Astrocyte of the hippocampus (primary cell): ENCODE data around the gene USP4.
A peak's percentile ranks its signal among the peaks of the same experiment; 100 is the strongest.

Experiments
- DNase-seq: peaks from one replicate; pipeline ENCODE4 v3.0.0; 2011; ENCODE audit warnings: low read depth, low spot score

The USP4 gene

GRCh38 chr3:49295489-49296058 lies 44.3 kb downstream of the USP4 start:
- peak; percentile 37 for DNase-seq

DNA sequence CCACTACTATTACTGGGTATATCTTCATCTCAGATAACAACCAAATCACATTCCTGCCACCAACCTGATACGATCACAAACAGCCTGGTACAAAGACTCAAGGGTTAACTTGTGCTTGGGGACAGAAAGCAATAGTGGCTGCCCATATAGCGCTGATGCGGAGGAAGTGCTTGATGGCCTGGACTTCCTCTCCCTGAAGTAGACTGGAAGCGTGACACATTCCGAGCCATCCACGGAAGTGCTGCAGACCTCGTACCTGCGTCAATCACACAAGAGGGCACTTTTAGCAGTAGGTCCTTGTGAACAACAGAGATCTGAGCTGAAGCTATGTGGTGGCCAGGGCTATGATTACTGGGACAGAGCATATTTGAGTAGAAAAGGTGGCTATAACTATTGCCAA lies 45.5 kb downstream of the USP4 start:
- DNase-seq: no peak

DNA sequence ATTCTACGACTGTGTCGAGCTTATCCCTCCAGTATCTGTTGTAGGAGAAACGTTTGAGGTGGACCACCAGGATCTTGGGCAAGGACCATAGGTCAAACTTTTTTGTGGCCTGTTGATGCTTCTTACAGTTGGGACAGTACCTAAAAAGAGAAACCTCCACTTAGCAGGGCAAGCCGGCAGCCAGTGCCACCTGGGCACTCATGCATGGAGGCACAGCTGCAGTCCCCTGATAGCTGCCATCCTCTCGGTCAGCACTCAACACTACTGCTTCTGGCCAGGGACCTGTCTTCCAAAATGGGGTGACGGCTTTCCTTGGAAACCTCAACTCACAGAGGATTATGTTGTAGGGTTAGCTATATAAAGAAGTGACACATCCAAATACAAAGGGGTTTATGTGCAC lies 55.9 kb downstream of the USP4 start:
- DNase-seq: no peak

- no peak for DNase-seq
Observed at GRCh38 chr3:49279376-49279775, 60.5 kb downstream of the USP4 start.

GRCh38 chr3:49278548-49278947 lies 61.3 kb downstream of the USP4 start:
- no peak for DNase-seq

GRCh38 chr3:49277383-49277775 lies 62.5 kb downstream of the USP4 start:
- DNase-seq: no peak

DNA sequence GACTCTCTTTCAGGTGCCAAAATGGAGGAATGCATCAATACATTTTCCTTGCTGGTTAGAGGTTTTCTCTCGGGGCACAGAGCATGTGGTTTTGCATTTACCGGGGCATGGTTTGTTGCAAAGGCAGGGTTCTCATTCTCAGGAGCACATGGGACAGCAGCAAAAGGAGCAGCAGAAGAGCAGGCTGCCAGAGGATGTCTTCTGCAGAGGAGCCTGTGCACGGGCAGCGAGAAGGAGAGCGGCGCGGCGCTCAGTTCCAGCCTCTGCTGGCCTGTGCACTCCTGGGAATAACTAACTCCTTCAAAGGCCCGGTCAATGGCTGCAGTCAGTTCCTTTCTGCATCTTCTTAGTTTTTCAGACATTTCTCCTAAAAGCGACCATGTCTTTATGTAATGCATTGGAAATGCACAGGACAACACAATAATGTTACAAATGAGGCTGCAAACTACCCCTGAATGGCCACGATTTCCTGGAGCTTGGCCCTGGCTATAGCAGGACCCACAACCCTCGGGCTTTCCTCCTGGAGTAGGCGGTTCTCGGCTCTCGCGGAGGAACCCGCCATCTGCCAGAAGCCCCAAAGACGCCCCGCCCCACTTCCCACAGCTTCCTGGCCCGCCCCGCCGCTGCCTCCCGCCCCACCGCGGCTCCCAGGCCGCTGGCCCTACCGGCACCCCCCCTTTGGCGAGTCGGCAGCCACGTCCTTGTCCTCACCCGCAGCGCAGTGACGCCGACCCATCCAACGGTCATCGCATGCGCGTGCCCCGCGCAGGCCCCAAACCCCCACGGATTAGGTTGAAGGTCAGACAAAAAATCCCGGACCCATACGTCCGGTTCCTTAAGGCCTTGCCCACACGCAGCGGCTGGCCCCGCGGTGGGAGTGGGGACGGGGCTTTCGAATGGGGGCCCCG lies 63.1 kb downstream of the USP4 start, which contains the start of gene C3orf62:
C3orf62 (minus strand) TSS at position 758 of the 908 bp plus-strand sequence; CDS start at position 398, 360 bp downstream.
- DNase-seq: peak; percentile 92

DNA sequence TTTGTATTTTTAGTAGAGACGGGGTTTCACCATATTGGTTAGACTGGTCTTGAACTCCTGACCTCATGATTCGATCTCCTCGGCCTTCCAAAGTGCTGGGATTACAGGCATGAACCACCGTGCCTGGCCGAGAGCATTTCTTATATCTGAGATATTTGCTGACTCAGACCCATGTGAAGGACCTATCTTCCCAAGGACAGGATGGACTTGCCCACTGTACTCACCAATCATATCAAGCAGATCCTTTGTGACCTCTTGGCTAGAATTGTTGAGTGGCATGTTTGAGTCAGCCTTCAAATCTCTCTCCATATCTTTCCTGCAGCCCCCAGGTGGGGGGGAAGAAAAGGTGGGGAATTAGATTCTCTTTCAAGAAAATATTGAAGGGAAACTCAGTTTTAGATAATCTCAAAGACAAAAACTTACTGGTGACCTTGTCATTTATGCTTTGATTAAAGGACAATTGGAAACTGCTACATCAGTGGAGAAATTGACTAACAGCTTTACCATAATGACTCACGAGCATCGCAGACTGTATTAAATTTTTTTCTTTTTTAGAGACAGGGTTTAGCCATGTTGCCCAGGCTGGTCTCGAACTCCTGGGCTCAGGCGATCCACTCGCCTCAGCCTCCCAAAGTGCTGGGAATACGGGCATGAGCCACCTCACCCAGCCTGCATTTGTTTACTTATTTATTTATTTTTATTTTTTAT lies 65.9 kb downstream of the USP4 start:
- no peak for DNase-seq

DNA sequence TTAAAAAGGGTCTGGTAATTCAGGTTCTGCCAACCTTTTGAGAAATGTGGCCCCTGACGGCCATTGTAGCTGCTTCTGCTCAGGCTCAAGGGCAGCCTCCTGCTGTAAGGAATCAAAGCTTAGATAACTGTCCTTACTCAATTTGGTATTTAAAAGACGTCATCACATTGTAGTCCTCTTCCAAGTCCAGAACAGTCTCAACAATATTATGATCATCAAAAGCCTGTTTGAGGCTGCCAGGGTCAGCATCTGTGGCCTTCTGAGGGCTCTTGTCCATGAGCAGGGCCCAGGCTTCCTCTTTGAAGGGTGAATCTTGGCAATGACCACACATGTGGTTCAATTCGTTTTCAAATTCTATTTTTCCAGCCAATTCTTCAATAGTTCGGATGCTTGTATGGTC lies 68.8 kb downstream of the USP4 start:
- no peak for DNase-seq

GRCh38 chr3:49270156-49270500 lies 69.7 kb downstream of the USP4 start:
- no peak for DNase-seq

DNA sequence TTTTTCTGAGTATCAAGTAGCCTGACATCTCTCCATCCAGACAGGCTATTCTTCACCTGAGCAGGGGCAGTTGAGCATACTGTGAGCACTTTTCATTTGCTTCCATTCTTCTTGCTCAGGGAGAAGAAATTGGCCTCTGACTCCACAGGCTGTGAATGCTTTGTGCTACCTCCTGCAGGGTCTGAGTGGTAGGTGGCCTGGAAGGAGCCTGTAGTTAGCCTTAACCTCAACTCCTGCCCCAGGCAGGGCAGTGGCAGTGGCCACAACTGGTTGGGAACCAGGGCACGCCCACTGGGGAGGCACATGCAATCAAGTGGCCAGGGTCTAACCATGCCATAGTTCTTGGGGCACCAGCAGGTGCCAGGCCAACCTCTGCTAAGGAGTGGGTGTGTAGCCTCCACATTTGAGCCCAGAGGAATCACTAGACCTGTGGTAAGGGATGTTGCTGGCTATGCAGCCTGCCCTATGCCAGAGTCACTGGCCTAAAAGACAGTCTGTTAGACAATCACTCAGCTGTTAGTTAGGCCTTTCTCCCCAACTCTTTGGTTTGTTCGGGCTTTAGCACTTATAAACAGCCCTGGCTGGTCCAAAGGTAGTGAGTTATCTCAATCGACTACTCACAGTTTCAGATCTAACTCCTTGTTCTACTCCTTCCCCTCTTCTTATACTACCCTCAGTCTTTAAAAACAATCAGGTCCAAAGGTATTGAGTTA lies 70.3 kb downstream of the USP4 start:
- no peak for DNase-seq

- no peak for DNase-seq
Observed at GRCh38 chr3:49266410-49267095, 73.3 kb downstream of the USP4 start.

DNA sequence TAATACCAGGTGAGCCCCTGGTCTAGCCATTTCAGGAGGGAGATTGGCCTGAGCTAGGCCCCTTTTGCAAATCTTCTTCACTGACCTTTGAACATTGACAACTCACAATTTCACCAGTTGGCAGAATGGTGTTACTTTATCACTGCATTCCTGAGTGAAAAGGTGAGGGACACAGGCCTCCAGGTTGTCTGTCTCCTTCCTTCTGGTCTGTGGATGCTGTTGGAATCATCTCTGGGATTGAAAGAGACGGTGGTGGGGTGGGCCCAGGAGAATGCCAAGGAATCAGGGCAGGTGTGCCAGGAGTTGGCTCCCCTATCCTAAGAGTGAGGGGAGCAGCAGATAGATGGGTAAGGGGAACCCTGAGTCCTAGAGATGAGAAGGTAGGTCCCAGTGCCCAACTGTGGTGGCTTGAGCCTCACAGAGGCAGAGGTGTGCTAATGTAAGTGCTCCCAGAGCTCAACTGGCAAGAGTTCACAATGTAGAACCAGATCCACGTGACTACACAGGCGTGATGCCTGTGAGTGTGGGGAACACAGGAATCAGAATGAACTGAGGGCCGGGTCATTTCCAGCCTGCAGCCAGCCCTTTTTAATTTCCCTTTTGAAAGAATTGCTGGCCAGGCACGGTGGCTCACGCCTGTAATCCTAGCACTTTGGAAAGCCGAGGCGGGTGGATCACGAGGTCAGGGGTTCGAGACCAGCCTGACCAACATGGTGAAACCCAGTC lies 74.0 kb downstream of the USP4 start:
- no peak for DNase-seq

DNA sequence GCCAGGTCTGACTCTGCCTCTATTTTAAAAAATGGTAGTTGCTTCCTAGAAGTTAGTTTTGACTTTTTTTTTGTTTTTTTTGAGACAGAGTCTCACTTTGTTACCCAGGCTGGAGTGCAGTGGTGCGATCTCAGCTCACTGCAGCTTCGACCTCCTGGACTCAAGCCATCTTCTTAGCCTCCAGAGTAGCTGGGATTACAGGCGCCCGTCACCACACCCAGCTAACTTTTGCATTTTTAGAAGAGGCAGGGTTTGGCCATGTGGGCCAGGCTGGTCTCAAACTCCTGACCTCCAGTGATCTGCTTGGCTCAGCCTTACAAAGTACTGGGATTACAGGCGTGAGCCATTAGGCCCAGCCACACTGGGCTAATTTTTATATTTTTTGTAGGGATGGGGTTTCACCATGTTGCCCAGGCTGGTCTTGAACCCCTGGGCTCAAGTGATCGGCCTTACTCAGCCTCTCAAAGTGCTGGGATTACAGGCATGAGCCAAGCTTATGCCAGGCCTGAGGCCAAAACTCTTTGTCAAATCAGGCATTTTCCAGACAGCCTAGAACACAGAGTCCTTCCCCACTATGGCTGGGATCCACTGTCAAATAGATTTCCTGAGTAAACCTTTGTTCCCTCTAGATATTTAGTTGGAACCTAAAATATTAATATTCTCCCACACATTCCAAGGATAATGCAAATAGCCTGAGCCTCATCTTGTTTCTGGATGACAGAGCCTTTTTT lies 76.5 kb downstream of the USP4 start:
- no peak for DNase-seq

- no peak for DNase-seq
Observed at GRCh38 chr3:49260806-49261324, 79.0 kb downstream of the USP4 start.

DNA sequence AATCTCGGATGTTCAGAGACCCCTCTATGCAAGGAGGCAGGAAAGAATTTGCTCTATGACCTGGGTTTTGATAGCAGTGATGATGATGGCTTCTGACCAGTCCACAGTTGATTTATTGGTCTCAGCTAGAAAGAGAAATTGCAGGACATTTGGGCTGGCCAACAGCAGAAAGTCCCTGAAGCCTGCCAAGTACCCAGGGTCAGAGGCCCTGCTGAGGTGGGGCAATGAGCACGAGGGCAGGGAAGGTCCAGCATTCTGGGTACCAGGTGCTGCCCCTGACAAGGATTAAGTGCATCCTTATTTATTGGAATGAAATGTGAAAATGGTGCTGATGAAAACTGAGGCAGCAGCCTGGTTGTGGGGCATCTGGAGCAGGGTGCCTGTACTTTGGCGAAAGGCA lies 82.7 kb downstream of the USP4 start:
- no peak for DNase-seq

- no peak for DNase-seq
Observed at GRCh38 chr3:49255718-49256511, 83.9 kb downstream of the USP4 start.

GRCh38 chr3:49255112-49255511 lies 84.7 kb downstream of the USP4 start:
- no peak for DNase-seq

- no peak for DNase-seq
Observed at GRCh38 chr3:49253512-49253911, 86.3 kb downstream of the USP4 start.
